ENCODE measurements around the gene OPCML.
A peak's percentile ranks its signal among the peaks of the same experiment; 100 is the strongest.

The OPCML gene

DNA sequence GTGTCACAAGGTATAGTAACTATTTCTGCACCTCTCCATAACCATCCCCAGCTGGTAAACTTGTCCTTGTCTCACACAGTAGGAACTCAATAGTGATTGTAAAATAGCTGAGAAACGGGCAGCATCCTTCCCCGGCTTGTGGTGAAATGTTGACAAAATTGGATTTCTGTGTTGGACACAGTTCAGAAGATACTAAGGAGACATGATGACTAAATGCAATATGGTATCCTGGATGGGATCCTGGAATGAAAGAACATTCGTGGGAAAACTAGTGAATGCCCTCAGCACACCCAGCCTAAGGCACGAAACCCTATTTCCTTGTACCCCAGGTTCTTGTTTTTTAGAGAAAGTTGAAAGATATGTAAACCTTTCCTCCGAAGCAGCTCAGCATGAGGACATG lies 18.8 kb upstream of the OPCML start:
- no peaks in the 10 kb centered on the region for H3K36me3 ChIP-seq (ENCODE audit: insufficient read depth, low read length)
- peaks cover 12% of the 10 kb centered on the region for H3K4me1 ChIP-seq (ENCODE audit: insufficient read depth, low read length)
- H3K9me3 ChIP-seq (ENCODE audit: control insufficient read depth, insufficient read depth, low read length): no peaks in the 10 kb centered on the region
- no peak overlapping the region for H3K9ac ChIP-seq (ENCODE audit: low read depth, low read length)

DNA sequence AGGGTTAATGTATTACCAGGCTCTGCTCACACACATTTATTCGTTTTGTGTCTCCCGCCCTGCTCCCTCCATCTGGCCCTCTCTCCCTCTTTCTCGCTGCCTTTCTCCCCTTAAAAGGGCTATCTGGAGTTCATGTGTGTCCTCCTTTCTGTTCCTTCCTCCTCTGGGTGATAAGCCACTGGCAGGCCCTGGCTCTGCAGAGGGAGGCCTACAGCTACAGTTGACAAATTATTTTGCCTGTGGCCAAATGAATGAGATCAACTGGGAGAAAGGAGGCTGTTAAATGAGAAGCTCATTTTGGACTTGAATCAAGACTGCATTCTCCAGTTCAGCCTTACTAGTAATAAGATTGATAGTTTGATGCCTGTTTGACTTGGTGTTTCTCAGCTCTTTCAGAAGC lies 17.5 kb upstream of the OPCML start:
- no peak overlapping the region for H3K9ac ChIP-seq (ENCODE audit: low read depth, low read length)
- no peaks in the 10 kb centered on the region for H3K36me3 ChIP-seq (ENCODE audit: insufficient read depth, low read length)
- H3K4me1 ChIP-seq (ENCODE audit: insufficient read depth, low read length): peaks cover 15% of the 10 kb centered on the region
- H3K9me3 ChIP-seq (ENCODE audit: control insufficient read depth, insufficient read depth, low read length): no peaks in the 10 kb centered on the region

DNA sequence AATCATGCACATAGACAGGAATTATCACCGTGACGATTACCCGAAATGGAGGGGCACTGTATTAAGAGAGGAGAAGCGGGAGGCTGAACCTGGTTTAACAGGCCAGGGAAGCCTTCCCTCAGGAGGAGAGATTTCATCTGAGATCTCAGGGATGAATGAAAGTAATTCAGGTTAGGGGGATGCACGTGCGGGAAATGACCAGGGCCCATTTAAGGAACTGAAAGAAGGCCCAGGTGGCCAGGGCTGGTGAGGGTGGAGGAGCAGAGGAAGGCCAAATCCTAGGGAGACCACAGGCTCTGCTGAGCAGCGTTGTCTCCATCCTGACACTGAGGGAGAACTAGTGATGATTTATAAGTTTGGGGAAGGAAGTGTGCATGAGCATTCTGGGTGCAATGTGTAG lies 16.3 kb upstream of the OPCML start:
- no peak overlapping the region for H3K9ac ChIP-seq (ENCODE audit: low read depth, low read length)

DNA sequence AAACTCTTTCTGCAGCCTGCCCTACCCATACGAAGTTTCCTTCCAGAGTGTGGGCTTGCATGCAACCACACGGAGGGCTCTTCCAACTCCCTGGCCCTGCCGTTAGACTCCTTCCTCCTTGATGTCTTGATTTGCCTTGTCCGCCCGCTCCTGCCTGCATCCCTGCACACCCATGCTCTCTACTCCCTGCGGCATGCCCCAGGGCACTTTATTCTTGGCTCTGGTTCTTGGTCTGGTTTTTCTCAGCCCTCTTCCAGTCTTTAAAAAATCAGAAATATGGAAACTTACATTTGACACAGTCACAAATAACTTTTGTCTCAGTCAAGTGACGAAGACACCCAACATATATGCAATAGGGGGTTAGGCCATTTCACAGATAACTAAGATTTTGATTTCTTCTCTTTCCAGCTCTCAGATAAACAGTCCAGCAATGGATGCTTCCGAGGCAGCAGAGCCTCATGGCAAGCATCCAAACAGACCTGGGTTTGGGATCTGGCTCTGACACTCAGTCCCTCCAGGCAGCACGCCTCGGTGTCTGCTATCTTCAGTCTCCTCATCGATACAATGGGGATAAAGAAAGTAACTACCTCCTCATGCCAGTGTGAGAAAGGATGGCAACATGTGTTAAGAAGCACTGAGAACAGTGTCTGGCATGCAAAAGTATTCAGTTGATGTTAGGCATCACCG lies 15.7 kb upstream of the OPCML start:
- H3K4me1 ChIP-seq (ENCODE audit: insufficient read depth, low read length): peaks cover 14% of the 10 kb centered on the region
- no peaks in the 10 kb centered on the region for H3K9me3 ChIP-seq (ENCODE audit: control insufficient read depth, insufficient read depth, low read length)
- H3K36me3 ChIP-seq (ENCODE audit: insufficient read depth, low read length): no peaks in the 10 kb centered on the region
- H3K9ac ChIP-seq (ENCODE audit: low read depth, low read length): no peak overlapping the region

More for the DNA sequence above, 16.3 kb upstream of the OPCML start:
- peaks cover 14% of the 10 kb centered on the region for H3K4me1 ChIP-seq (ENCODE audit: insufficient read depth, low read length)
- H3K9me3 ChIP-seq (ENCODE audit: control insufficient read depth, insufficient read depth, low read length): no peaks in the 10 kb centered on the region
- H3K36me3 ChIP-seq (ENCODE audit: insufficient read depth, low read length): no peaks in the 10 kb centered on the region

DNA sequence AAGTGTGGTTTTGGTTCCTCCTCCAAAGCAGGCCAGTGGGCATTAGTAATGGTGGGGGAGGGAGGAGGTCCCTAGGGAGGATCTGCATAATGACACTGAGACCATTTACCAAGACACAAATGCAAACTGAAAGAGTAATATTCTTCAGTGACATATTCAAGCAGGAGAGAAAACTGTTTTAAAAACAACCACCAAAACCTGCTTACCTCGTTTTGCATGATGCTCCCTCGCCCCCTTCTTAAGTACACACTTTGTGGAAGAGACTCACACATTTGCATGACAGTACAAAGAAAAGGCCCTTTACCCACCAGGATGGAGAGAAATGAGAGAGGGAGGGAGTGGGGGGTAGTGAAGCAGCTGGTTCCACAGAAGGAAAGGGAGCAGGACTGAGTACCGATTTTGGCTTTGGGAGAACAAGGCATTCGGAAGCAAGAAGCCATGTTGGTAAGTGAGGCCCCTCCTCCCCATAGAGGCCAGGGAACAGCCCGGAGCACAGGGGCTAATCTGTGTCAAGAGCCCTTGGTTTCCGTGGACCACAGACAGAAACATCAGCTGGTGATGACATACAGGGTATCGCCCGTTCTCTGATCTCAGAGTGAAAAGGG lies 13.0 kb upstream of the OPCML start:
- H3K9me3 ChIP-seq (ENCODE audit: control insufficient read depth, insufficient read depth, low read length): no peaks in the 10 kb centered on the region
- no peak overlapping the region; the same call in 1 of the 2 replicates for H3K9ac ChIP-seq (ENCODE audit: low read depth, low read length)
- H3K4me1 ChIP-seq (ENCODE audit: insufficient read depth, low read length): peaks cover 32% of the 10 kb centered on the region

DNA sequence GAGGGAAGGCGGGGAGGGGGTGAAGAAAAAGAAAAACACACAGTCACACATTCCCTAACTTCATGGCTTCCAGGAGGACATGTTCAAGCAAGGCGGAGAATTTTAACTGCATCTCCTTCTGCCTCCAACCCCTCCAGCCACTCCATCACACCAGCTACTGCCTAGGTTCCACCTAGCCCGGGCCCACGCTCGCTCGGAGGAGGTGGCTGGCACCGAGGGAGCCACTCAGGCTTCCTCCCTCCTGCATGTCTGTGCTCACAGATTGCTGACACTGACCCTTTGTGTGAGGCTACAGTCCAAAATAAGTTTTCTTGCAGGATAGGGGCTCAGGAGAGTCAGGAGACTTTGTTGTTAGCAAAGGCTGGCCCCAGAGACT lies 9.4 kb upstream of the OPCML start:
- Histone ChIP-seq H3K4me1 (ENCODE audit: insufficient read depth, low read length) (peaks cover 33% of the 10 kb centered on the region), H3K9ac (ENCODE audit: low read depth, low read length) (peak overlapping the region; percentile 7)

More for the DNA sequence above, 13.0 kb upstream of the OPCML start:
- H3K36me3 ChIP-seq (ENCODE audit: insufficient read depth, low read length): no peaks in the 10 kb centered on the region

DNA sequence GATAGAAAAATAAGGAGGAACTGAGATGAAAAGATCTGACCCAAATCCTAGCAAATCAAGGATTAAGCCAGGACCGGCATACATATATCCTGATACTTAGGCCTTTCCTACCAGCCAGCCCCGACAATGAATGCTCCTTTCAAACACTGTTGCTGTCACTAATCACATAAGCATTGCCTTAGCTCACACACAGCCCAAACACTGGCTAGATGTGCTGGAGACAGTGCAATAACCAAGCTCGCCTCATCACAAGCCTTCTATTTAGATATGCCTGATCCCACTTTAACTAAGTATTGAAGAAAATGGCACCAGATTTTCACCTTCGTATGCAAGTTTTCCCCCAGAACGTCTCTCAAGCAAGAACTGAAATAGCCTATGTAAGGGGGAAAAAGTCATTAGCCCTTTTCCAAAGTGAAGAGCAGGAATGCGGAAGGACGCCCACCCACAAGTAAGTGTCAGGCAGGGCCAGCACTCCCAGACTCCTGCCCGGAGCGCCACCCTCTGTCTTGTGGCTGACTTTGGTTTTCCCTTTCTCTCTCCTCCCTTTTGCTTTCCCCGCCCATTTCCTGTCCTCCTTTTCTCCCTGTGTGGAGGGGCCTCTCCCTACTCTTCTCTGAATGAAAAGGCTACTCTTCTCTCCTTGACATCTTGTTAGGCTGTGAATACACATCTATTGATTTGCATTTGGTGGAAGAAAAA lies 8.9 kb upstream of the OPCML start:
- H3K4me1 ChIP-seq (ENCODE audit: insufficient read depth, low read length): peaks cover 39% of the 10 kb centered on the region
- H3K36me3 ChIP-seq (ENCODE audit: insufficient read depth, low read length): no peaks in the 10 kb centered on the region
- peak overlapping the region; percentile 31 for H3K9ac ChIP-seq (ENCODE audit: low read depth, low read length)
- no peaks in the 10 kb centered on the region for H3K9me3 ChIP-seq (ENCODE audit: control insufficient read depth, insufficient read depth, low read length)

More for the DNA sequence above, 9.4 kb upstream of the OPCML start:
- no peaks in the 10 kb centered on the region for H3K9me3 ChIP-seq (ENCODE audit: control insufficient read depth, insufficient read depth, low read length)
- H3K36me3 ChIP-seq (ENCODE audit: insufficient read depth, low read length): no peaks in the 10 kb centered on the region

DNA sequence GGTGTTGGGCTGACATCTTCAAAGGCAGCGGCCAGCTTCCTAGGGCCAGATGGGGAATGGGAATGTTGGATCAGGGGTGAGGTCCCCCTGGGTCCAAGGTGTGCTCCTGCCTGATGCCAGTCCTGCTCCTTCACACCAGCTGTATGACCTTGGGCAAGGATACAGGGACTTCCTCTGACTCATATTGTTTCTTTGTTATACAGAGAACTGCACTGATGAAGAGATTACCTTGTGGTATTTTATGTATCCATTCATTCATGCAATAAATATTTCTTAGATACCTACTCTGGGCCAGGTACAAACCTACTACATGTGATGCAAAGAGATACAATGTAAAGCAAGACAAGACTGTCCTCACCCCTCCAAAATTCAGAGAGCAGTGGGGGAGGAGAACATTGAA lies 3.9 kb upstream of the OPCML start:
- no peaks in the 10 kb centered on the region for H3K36me3 ChIP-seq (ENCODE audit: insufficient read depth, low read length)
- no peak overlapping the region for H3K9ac ChIP-seq (ENCODE audit: low read depth, low read length)
- H3K4me1 ChIP-seq (ENCODE audit: insufficient read depth, low read length): peaks cover 24% of the 10 kb centered on the region
- no peaks in the 10 kb centered on the region for H3K9me3 ChIP-seq (ENCODE audit: control insufficient read depth, insufficient read depth, low read length)

DNA sequence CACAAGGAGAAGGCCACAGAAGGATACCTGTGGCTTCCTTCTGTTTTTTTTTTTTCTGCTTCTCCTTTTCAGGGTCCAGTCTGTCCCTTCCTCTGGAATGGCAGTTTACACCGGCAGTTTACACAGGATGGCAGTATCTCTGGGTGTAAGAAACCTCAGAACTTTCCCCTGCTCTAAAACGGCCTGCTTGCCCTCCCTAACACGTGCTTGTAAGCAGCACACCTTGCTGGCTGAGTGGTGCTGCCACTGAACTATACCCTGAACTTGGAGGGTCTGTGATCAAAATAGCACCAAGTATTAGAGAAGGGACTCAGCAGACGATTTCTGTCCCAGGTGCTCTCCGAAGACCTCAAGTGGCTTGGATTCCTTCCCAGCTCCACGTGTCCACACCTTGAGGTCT lies 904 bp upstream of the OPCML start:
- H3K4me1 ChIP-seq (ENCODE audit: insufficient read depth, low read length): peaks cover 21% of the 10 kb centered on the region

DNA sequence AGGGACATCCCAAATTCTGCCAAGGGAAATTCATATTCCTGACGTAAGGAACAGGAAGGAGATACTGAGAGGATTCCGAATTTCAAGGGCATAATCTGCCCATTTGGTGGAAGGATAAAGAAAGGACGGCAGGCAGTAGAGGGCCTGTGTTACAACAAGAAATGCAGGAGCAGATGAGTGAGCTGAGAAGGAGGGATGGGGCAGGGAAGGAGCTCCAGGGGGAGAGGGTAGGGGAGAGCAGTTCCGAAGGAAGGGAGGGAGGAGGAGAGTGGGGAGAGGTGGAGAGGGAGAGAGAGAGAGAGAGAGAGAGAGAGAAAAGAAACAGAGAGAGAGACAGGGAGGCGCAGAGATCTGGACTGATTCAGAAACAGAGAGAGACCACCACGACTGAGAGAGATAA lies 843 bp downstream of the OPCML start:
- peak overlapping the region; percentile 35 for H3K9ac ChIP-seq (ENCODE audit: low read depth, low read length)
- H3K36me3 ChIP-seq (ENCODE audit: insufficient read depth, low read length): no peaks in the 10 kb centered on the region
- no peaks in the 10 kb centered on the region for H3K9me3 ChIP-seq (ENCODE audit: control insufficient read depth, insufficient read depth, low read length)
- H3K4me1 ChIP-seq (ENCODE audit: insufficient read depth, low read length): peaks cover 17% of the 10 kb centered on the region

More for the DNA sequence above, 904 bp upstream of the OPCML start:
- H3K36me3 ChIP-seq (ENCODE audit: insufficient read depth, low read length): no peaks in the 10 kb centered on the region
- no peak overlapping the region for H3K9ac ChIP-seq (ENCODE audit: low read depth, low read length)
- H3K9me3 ChIP-seq (ENCODE audit: control insufficient read depth, insufficient read depth, low read length): no peaks in the 10 kb centered on the region

DNA sequence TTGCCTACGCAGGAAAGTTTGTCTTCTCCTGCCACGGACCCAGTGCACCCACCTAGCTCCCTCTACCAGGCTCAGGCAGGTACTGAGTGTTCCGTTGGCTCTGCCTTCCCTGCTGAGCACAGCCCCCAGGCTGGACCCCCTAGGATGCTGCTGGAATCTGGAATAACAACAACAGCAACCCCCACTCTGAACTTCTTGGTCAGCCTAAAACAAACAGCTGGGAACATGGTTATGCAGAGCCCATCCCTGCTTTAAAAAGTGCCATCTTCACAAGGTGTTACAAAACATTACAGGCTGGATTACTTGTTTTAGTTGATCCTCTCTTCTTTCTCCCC lies 1.8 kb downstream of the OPCML start:
- H3K9ac ChIP-seq (ENCODE audit: low read depth, low read length): peak overlapping the region; percentile 52; the same call in 1 of the 2 replicates
- H3K4me1 ChIP-seq (ENCODE audit: insufficient read depth, low read length): peaks cover 11% of the 10 kb centered on the region; the same call in 1 of the 2 replicates
- no peaks in the 10 kb centered on the region for H3K9me3 ChIP-seq (ENCODE audit: control insufficient read depth, insufficient read depth, low read length)
- no peaks in the 10 kb centered on the region for H3K36me3 ChIP-seq (ENCODE audit: insufficient read depth, low read length)

DNA sequence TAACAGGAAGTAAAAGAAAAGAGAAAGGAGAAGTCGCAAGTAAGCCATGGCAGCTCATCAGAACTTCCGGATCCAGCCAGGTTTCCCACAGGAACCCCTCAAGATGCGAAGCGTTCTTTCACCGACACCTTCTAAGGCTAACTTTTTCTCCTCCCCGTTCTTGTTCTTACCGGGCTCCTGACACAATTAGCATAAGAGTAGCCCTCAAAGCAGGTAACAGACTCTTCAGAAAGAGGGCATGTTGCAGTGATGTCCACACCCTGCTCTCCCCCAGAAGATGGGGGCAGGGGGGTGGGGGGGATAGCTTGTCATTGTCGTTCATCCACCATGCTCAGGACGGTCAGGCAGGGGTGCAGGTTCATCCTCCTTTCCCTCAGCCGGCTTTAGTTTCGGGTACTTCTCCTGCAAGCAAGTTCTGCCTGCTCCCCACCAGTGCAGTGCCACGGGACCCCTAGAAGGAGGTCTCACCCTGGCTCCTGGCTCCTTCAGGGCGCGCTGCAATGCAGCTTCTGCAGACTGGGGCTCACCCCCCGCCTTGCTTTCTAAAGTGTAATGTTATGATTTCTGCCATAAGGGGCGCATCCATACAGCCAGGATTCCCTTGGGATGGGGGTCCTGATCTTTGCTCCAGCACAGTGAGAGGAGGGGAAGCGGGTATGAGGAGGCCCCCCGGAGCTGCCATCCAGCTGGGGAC lies 2.3 kb downstream of the OPCML start:
- Histone ChIP-seq H3K9me3 (ENCODE audit: control insufficient read depth, insufficient read depth, low read length) (no peaks in the 10 kb centered on the region), H3K9ac (ENCODE audit: low read depth, low read length) (peak overlapping the region; percentile 52; the same call in 1 of the 2 replicates), H3K36me3 (ENCODE audit: insufficient read depth, low read length) (no peaks in the 10 kb centered on the region), H3K4me1 (ENCODE audit: insufficient read depth, low read length) (peaks cover 11% of the 10 kb centered on the region; the same call in 1 of the 2 replicates)

DNA sequence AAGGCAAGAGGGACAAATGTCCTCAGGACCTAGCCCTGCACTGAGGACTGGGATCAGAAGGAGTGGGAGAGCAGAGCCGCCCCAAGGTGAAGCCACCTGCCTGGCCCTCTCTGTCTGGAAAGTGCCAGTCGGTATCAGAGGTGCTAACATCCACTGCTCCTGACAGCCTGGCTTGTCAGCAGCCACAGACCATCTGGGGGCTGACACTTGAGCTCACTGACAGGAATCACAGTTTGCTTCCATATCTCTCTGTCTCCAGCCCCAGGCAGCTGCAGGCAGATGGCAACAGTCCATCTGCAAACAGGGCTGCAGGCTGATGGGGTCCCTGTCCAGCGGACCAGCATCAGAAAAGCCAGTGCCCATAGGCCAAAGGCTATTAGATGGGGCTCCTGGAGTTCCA lies 5.5 kb downstream of the OPCML start:
- peaks cover 11% of the 10 kb centered on the region; the same call in 1 of the 2 replicates for H3K4me1 ChIP-seq (ENCODE audit: insufficient read depth, low read length)
- no peaks in the 10 kb centered on the region for H3K9me3 ChIP-seq (ENCODE audit: control insufficient read depth, insufficient read depth, low read length)
- no peak overlapping the region for H3K9ac ChIP-seq (ENCODE audit: low read depth, low read length)
- no peaks in the 10 kb centered on the region for H3K36me3 ChIP-seq (ENCODE audit: insufficient read depth, low read length)

DNA sequence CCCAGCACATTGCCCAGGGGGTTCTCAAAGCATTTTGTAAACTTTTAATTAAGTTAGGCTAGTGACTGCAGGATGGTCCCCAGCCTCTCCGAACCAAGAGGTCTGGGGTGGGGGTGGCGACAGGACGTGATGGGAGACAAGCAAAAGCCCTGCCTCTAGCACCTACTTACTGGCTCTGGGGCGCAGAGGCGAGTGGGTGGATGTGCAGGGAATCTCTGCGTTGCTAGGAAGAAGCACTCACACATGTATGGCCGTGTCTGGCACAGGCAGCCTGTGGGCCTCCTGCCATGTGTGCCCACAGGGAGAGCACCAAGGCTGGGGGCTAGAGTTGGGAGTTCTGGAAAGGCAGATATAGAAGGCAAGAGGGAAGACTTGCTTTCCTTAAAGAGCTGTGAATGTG lies 6.3 kb downstream of the OPCML start:
- Histone ChIP-seq H3K36me3 (ENCODE audit: insufficient read depth, low read length) (no peaks in the 10 kb centered on the region), H3K9me3 (ENCODE audit: control insufficient read depth, insufficient read depth, low read length) (no peaks in the 10 kb centered on the region), H3K4me1 (ENCODE audit: insufficient read depth, low read length) (peaks cover 14% of the 10 kb centered on the region), H3K9ac (ENCODE audit: low read depth, low read length) (no peak overlapping the region)
